ENCODE data around the gene USP40. TPM values are rescaled to one million over a fixed set of nuclear protein-coding genes. Genes with fewer than 3 reads are reported as not detected.

Gene USP40
- total and polyA plus RNA-seq, 2 of the 8 experiments (the other 6 are each of a cell fraction or from before 2014, with no cell fraction given), result 12.0 to 15.7 TPM

- Histone ChIP-seq H2AFZ (ENCODE audit: low read length) (no peak overlapping the region), H3K27me3 (replicated peaks in 1 of 4; ENCODE audit: control insufficient read depth in 3 of 4, extremely low read depth in 1 of 4, insufficient read depth in 3 of 4, low read length in 3 of 4) (no peaks in the 10 kb centered on the region; a peak in 1 of 7 replicates), H3K79me1 (ENCODE audit: low read depth, low read length) (no peaks in the 10 kb centered on the region), H3K4me3 (ENCODE audit: extremely low read depth in 1 of 4, insufficient read depth in 2 of 4, low read depth in 3 of 4, low read length in 4 of 4) (no peak overlapping the region), H3K79me2 (ENCODE audit: control insufficient read depth in 1 of 2, insufficient read depth in 2 of 2, low read length in 2 of 2) (no peaks in the 10 kb centered on the region), H3K36me3 (ENCODE audit: control insufficient read depth in 2 of 4, insufficient read depth in 4 of 4, low read length in 3 of 4) (no peaks in the 10 kb centered on the region), H2BK15ac (ENCODE audit: low read length) (no peak overlapping the region), H3K27ac (ENCODE audit: low read depth, low read length) (no peak overlapping the region), H3K18ac (ENCODE audit: extremely low read depth, low read length) (no peak overlapping the region), H2BK20ac (ENCODE audit: low read length) (no peak overlapping the region), H4K20me1 (replicated peaks in 1 of 2; ENCODE audit: control insufficient read depth in 1 of 2, insufficient read depth in 2 of 2, low read length in 2 of 2) (peaks cover 0 to 2% of the 10 kb centered on the region in 2 experiments), H2BK120ac (replicated peaks; ENCODE audit: low read depth, low read length) (no peak overlapping the region), H4K5ac (ENCODE audit: insufficient read length, low read depth, low read length) (no peak overlapping the region), H4K91ac (replicated peaks; ENCODE audit: insufficient read length, low read length) (no peak overlapping the region), H2AK5ac (ENCODE audit: low read depth, low read length) (no peak overlapping the region), H3K14ac (ENCODE audit: insufficient read length) (no peak overlapping the region), H2BK5ac (ENCODE audit: low read depth, low read length) (no peak overlapping the region), H3K56ac (replicated peaks; ENCODE audit: insufficient read length, low read depth, low read length) (no peak overlapping the region), H3K4ac (replicated peaks; ENCODE audit: insufficient read length, low read depth, low read length) (no peak overlapping the region), H3K23ac (ENCODE audit: insufficient read length) (no peak overlapping the region), H3K9me3 (ENCODE audit: insufficient read depth in 2 of 2, low read depth in 1 of 2, low read length in 1 of 2) (no peaks in the 10 kb centered on the region), H2BK12ac (ENCODE audit: low read depth, low read length) (no peak overlapping the region), H4K8ac (ENCODE audit: extremely low read depth, insufficient read depth, low read length) (no peak overlapping the region), H3K23me2 (ENCODE audit: low read depth, low read length) (peaks cover 6% of the 10 kb centered on the region), H3K4me1 (replicated peaks in 1 of 4; ENCODE audit: control insufficient read depth in 3 of 4, insufficient read depth in 4 of 4, low read length in 3 of 4) (peaks cover 0 to 4% (median 0%) of the 10 kb centered on the region in 4 experiments; a peak in 1 of 7 replicates), H3K4me2 (ENCODE audit: insufficient read depth in 1 of 2, low read depth in 2 of 2, low read length in 2 of 2) (no peak overlapping the region), H3K9ac (replicated peaks in 1 of 4; ENCODE audit: extremely low read depth in 1 of 4, low read depth in 3 of 4, low read length in 3 of 4) (no peak overlapping the region)
- 83% methylated on average over 8 of the region's 8 CpGs; no CpG with 5 or more reads in 1 of the 2 experiments for WGBS, 2 experiments (ENCODE audit: extremely low coverage in 1 of 2, insufficient coverage in 1 of 2, insufficient read length in 1 of 2, insufficient replicate concordance in 2 of 2, low coverage in 1 of 2, low lambda C conversion rate in 2 of 2, missing lambda C conversion rate in 1 of 2)
- TF ChIP-seq BCL11A (IDR thresholded peaks at IDR 0.05; ENCODE audit: low read depth in 2 of 2, low read length in 2 of 2) (no peak), CHD2 (IDR thresholded peaks at IDR 0.05; ENCODE audit: low read length) (no peak), KDM5A (IDR thresholded peaks at IDR 0.05; ENCODE audit: low read length) (no peak), RFX5 (IDR thresholded peaks at IDR 0.05; ENCODE audit: borderline replicate concordance, low read depth, low read length) (no peak), TBP (IDR thresholded peaks at IDR 0.05; ENCODE audit: low read depth, low read length) (no peak), KDM1A (IDR thresholded peaks at IDR 0.05; ENCODE audit: borderline replicate concordance, low read length) (no peak)
- no peak for DNase-seq (ENCODE audit: low read depth in 1 of 2, low spot score in 2 of 2)
- ChIA-PET POLR2A (ENCODE audit: partially characterized antibody) (interaction anchor here (1.1 to 1.4 kb wide), 2 partner anchors 11 to 13 kb away, joined by 3 to 4 read pairs; no protein-coding TSS in a partner anchor), CTCF (ENCODE audit: partially characterized antibody) (interaction anchor here (0.8 to 1.7 kb wide), 3 partner anchors 10 to 148 kb away, joined by 3 to 7 read pairs (median 4); no protein-coding TSS in a partner anchor)
- no peak for FAIRE-seq
These were observed 2.7 kb downstream of the USP40 start for GRCh38 chr2:233563663-233564430.
